Ammon's horn (tissue), 1 donor: Measurements from ENCODE around the gene CCDC50.

Experiments used
- DNase-seq: peaks from one replicate; pipeline ENCODE4 v3.0.0-alpha.2; 2016; ENCODE audit warnings: low spot score

Gene CCDC50

DNA sequence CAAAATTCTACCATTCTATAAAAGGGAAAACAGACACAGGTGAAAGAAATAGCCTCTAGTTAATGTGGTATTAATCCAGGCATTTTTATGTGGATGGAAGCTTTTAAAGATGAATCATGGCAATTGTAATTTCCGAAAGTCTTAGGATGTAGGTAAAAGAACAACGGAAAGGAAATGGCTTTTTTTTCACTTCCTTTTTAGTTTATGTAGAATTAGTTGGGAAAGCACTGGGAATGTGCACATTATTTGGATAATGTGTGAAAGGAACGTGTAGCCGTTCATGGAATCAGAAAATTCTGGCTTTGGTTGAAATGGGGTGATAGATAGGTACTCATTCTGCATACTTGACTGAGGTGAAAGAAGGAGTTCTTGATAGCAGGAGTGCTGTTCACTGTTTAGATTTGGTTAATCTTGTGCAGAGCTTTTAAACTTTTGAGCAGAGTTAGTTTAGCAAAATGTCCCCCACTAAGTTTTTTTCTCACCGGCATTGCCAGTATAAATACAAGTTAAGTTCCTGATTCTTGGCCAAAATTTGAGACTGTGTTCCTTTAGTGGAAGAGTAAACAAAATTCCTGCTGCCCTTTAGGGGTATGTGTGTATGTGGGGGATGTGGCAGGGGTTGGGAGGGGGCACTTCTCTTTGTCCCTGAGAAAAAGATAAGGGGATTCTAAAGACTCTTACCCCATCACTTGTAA lies 21.3 kb downstream of the CCDC50 start:
- no peak for DNase-seq

DNA sequence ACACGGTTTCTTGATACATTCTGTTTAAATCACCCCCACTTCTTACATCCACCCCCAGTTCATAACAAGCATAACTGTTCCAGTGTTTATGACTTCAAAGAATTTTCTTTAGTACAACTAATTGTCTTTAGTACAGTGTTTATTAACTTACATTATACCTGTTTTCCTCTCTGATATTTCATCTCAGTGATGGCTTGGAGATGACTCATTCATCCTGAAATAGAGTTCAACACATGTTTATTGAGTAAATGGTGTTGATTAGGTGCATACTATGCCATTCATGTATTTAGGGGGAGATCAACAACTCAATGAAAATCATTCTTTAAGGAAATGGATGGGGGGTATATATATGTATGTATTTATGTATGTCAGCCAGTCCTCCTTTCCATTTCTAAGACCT lies 22.8 kb downstream of the CCDC50 start:
- DNase-seq: no peak

DNA sequence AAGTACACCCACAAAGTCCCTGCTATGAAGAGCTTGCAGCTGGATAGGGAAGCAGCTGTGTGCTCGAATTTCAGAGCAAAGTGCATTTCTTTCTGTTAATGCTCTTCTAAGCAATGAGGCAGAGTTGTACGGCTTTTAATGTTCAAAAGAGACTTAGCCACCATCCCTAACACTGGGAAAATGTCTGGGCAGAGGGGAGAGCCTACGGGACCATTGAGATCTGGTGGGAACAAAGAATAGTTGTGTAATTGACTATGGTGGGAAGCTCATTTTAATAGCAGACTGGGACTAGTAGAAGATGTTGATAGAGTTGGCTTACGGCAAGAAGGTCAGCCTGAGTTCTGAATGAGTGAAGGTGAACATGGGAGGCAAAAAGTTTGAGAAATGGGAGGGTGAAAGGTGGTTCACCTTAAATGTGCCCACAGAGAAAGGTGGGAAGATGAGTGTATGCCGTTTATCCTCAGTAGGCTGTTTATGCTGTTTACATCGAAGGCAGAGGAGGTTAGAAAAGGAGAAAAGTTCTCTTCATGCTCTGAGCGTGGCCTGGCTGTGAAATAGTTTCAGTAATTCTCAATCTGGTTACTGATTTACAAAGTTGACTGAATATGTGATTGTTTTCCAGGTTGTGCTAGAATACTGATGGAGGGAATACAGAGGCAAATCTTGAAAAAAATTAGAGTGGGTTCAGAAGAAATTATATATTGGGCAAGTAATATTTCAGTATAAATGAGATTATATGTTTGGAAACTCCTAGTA lies 24.0 kb downstream of the CCDC50 start:
- no peak for DNase-seq

DNA sequence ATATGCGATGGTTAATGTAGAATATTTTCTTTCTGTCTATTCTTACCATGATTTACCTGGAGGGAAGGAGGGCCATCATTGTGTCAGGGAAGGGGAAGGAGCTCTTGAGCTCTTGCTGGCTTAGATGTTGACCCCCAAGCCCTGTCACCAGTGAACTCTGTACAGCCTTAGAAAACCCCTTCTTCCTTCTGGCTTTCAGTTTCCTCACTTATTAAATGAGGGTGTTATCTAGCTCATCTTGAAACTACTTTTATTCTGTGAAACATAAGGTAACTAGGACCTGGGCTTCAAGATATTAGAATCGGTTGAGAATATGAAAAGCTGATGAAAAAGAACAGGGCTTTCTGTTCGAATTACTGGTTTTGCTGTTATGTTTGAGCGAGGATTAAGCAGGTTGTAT lies 26.2 kb downstream of the CCDC50 start:
- DNase-seq: no peak

DNA sequence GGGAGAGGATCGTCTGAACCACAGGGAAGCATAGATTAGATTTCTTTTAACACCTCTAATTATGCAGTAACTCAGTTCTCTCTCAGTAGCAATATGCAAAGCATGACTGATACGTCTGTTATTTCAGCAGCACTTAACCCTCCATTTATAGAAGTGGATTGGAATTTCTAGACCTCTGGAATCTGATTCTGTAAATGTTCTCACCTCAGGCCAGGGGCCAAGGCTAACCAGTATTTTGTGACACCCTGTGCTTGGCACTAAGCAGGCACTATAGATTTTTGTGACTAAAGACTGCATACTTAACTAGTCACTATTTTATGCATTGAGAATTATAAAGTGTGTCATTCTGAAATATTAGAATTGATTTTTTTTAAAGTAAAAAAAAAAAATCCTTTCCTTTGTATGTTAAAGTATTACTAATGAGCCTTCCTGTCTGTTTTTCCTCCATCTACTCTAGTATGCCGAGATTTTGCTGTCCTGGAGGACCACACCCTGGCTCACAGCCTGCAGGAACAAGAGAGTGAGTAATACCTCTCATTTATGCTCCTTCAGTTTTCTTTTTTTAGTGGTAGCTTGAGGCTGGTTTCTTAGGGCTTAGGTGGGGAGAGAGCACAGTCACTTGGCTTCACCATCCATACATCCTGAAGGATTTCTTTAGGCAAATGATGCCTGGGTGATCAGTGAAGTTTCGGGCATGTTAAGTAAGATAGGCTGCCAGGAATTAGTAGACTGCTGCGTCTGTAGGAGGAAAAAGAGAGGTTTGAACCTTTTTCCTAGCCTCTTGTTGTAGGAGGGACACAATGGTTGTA lies 27.6 kb downstream of the CCDC50 start:
- no peak for DNase-seq

DNA sequence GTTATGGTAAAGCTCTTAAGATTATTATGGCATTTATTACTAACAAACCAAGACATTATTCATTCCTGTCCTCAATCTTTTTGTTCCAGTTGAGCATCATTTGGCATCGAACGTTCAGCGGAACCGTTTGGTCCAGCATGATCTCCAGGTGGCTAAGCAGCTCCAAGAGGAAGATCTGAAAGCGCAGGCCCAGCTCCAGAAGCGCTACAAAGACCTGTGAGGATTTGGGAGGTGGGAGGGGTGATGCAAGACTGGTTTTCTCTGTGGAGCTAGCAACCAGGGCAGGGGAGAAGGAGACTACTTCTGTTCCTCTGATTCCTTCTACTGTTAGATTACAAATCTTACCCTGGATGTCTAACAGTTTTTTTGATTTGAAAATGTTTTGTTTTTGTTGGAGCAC lies 28.7 kb downstream of the CCDC50 start:
- no peak for DNase-seq

DNA sequence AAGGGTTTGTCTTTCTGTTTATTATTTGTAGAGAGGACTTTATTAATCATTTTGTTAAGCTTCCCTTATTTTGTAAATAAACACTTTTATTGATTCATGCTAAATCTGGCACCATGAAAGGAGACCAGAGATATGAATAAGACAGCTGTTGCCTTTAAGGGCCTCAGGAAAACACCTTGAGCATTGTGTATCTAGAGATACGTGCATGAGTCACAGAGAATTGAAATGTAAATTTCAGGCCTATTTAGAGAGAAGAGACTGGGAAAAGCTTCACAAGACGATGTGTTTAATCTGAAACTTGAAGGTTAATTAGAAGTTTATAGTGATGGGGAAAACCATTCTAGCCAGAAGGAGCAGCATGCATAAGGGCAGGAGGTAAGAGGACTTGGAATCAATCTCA lies 29.7 kb downstream of the CCDC50 start:
- no peak for DNase-seq

DNA sequence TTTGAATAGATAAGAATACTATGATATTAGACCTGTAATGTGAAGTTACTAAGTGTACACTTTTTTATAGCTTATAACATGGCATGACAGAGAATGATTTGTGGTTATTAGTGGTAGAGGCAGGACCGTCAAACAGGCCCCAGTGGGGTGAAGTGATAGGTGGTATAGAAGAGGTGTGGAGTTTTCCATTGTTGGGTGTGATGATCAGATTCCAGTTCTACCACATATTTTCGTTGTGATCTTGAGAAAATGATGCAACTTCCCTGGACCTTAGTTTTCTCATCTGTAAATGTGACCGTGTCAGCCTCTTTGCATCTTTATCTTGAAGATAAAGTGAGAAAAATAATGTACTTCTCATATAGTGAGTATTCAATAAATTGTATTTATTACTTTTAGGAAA lies 31.4 kb downstream of the CCDC50 start:
- no peak for DNase-seq

DNA sequence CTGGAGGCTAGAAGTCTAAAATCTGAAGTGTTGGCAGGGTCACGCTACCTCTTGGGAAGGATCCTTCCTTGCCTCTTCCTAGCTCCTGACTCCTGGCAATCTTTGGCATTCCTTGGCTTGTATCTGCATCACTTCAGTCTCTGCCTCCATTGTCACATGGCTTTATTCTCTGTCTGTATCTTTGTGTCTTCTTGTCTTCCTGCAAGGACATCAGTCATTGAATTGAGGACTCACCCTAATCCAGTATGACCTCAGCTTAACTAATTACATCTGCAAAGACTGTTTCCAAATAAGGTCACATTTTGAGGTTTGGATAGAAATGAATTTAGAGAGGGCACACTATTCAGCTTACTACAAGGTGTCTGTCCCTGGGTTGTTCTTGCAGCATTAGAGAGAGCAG lies 32.3 kb downstream of the CCDC50 start:
- DNase-seq: no peak

DNA sequence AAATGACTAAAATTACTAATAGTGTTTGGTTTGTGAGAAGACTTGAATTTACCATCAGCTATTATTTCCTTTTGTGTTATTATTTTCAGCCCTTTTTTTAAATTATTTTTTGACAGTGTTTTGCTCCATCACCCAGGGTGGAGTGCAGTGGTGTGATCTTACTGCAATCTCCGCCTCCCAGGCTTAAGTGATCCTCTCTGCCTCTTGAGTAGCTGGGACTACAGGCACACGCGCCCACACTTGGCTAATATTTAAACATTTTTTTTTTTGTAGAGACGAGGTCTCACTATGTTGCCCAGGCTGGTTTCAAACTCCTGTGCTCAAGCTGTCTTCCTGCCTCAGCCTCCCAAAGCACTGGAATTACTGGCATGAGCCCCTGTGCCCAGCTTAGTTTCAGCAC lies 32.8 kb downstream of the CCDC50 start:
- no peak for DNase-seq

DNA sequence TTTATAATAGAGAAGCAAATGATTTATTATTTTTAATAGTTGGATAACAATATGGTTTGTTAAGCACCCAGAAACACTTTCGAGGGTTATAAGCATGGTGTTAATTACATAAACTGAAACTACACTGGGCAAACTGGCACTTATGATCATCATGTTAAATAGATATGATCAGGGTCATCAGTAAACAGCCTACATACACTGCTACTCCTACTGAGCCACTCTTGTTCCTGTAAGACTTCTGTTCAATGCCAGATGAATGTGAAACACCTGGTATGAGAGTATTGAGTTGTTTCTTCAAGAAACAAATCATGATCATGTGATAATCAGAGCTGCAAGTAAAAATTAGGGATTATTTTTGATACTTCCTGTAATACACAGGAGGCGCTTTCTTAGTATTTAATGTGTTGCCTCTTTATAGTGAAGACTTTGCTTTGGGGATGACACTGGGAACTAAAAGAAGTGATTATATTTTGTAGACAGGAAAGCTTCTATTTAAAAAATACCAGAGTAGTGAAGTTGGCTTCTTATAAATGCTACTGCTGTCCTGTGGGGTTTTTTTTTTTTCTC lies 33.4 kb downstream of the CCDC50 start:
- no peak for DNase-seq

DNA sequence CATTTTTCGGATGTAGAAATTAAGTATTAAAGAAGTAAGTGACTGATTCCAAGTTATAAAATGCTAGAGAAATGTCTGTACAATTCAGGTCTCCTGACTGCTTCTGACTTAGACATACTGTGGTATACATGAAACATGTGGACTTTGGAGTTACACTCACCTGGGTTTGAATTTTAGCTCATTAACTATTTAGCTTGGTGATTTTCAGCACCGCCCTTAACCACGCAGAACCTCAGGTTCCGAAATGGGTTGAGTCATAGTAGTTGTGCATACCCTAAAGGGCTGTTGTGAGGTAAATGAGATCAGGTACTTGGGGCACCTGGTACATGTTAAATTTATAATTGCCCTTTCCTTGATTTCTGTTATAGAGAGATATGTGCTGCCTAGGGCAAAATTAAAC lies 34.0 kb downstream of the CCDC50 start:
- DNase-seq: no peak

DNA sequence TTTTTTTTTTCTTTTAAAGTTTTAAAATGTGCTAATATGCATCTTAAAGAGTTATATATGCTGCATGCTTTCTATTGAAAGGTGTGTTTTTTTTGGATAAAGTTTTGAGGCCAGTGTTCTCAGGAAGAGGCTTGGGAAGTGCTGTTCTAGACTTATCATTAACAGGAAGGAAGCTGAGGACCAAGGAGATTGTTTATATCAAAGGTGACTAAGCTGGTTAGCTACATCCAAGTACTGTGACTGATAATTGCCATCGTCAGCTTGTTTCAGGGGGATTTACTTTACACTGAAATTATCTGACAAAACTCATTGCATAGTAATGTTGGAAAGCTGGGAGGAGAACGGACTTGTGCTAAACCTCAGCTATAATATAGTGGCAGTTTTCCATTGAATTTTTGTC lies 37.5 kb downstream of the CCDC50 start:
- DNase-seq: no peak

DNA sequence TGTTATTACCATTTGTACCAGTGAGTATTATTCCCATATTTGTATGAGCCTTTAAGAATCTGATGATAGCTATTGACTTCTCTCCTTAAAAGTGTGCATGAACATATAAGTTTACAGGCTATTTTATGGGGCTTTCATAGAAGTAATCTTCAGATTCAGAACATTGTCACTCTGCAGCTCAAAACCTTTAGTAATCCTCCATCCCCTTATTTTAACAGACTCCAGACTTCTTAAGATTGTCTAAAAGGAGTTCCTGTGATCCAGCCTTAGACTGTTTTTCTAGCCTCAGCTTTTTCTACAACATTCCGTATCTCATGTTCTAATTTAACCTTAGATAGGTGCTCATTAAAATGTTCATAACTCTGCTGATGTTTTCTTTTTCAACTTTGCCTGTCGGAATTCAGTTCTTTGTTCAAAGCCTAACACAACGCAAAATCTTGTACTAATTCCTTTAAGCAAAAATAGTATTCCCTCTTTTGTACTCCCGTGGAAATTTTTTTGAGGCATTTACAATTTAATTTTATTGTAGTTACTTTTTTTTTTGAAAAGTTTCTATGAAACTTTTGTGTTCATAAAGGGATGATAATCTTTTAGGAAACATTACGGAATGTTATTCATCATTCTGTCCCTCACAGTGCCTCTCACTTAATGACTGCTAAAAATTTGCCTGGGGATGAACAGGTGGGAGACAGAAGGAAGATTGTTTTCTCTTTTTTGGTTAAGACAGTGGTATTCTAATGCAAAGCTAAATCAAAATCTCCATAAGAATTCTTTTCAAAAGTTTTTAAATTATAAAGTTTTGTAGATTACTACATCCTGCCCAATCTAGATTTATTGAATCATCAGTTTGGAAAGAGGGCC lies 39.8 kb downstream of the CCDC50 start:
- no peak for DNase-seq

DNA sequence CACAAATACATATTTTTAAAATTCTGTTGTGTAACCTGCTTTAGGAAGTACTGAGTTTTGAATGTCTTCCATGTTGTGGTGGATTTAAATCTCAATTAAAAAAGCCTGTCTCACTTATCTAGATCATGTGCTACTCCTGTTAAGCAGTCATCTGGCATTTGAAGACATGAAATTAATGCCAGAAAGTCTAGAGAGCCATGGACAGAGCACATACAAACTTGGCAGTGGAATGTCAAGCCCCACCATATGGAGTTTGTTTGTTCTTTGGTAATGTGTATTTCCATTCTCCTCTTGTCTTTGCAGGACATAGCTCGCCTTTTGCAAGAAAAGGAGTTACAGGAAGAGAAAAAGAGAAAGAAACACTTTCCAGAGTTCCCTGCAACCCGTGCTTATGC lies 40.4 kb downstream of the CCDC50 start:
- DNase-seq: no peak

DNA sequence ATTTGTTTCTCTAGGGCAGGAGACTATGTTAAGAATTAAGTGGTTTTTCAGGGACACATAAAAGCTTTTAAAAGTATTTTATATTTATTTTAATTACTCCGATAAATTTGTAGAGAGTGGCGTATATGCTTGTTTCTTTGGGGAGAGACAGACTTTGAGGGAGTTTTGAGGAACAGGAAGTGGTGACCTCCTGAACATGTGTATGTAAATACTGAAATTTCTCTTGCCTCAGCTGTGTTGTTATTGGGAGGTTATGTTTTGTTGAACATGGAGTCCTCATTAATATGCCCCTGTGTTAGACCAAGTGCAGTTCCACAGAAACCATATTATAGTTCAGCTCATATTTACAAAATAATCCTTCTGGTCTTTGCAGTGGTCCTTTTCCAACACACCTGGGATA lies 42.9 kb downstream of the CCDC50 start:
- peak; percentile 17 for DNase-seq

DNA sequence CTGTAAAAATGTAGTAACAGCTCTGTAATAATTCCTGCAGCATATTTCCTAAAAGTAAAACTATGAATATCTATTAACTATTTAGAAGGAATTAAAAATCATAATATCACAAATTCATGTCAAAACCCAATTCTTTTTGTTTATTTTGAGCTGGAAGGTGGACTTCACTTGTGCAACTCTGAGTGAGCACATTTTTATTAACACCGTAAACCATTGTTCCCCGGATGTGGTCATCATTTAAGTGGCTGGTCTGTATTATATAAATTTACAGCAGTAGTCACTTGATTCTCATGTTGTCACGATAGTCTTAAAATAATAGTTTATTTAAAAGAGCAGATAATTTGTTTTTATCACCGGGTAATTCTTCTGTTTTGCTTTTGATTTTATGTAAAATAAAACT lies 44.1 kb downstream of the CCDC50 start:
- no peak for DNase-seq

DNA sequence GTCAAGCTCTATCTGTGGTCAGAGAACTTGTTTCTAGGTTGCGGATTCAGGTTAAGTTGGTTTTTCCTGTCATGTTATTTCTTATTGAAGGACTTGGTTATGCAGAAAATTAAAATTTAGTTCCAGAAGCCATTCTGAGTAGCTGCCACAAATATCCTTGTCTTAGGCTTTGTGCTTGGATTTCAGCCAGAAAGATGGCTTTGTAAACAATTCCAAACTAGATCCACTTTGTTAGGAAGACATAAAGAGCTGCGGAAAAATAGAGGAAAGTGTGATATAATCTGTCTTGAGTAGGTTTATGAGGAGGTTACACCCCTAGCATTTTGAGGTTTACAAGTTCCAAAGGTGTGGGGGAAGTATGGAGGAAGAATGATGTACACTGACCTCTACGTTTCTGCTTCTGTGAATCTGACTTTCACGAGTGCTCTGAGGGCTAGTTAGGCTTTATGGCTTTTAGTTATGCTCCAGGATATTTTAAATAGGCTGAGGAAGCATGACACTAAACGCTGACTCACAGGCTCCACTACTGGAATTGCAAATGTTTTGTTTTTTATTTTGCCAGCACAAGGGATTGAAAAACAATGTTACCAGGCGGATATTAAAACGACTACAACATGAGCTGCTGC lies 47.4 kb downstream of the CCDC50 start:
- no peak for DNase-seq

DNA sequence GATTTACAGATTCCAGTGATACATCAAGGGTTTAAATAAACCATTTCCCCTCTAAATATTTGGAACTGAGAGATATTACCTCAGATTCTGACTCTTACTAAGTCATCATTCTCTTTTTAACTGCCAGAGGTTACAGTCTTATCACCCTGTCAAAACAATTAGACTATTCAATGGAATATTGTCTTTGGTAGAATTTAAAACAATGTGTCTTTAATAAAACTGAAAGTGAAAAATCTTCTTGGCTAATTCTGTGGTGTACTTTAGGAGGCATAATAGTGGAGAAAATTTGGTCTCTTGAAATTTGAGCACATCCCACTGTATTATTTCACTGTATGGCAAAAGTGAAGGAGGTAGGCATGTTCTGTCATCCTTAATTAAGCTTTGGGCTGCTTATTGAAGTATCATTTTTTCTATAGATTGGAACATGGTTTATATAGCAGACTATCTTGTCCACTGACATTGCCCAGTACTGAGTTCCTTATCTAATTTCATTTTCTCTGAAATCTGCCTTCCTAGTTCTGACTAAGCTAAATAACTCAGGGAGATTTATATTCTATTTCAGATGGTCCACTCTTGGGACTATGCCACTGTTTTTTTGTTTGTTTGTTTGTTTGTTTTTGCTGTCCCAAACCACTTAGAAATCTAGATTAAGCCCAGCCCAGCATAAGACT lies 49.1 kb downstream of the CCDC50 start:
- DNase-seq: no peak

DNA sequence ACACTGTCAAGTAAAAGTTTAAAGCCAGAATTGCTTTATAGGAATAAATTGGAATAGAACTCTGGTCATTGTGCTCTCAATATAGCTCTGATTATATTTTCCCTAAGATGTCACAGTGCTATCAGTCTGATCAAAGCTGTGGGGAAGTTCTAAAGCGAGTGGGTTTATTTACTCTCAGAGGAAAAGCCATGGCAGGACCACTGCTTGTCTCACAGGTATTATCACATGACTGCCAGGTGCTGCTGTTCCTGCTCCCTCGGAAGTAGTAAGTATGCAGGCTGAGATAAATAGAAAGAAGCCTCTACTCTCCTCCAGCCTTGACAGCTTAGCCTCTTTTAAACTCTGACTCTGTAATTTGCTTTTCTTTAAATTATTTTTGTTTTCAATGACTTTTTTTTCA lies 50.3 kb downstream of the CCDC50 start:
- DNase-seq: no peak

DNA sequence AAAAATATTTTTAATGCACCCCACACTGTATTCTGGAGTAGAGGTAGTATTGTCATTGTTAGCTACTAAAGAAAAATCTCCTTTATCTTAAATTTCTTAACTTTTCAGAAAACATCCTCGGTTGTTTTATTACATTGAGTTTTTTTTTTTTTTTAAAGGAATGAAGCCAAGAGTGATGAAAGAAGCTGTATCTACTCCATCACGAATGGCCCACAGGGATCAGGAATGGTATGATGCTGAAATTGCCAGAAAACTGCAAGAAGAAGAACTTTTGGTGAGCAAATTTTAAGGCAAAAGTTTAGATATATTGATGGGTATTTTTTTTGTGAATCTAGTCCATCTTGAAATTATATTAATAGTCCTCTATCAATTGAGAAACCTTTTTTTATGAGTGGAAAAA lies 50.8 kb downstream of the CCDC50 start:
- DNase-seq: no peak
